CD14-positive monocyte (primary cell): ENCODE data around the gene ANKLE2. TPM values are rescaled to one million over a fixed set of nuclear protein-coding genes. Genes with fewer than 3 reads are reported as not detected.
"Not testable (repeated sequence)": the region's sequence is repeated elsewhere in the genome, so short reads cannot be mapped to it uniquely, and the experiment has no call there.

Experiments
- DNase-seq, 3 donors: peaks; one replicate each; pipeline ENCODE4 v3.0.0-alpha.2; 2011 to 2022
- H2AFZ ChIP-seq: 2 replicates; pipeline ENCODE4 v1.6.0; 2012; ENCODE audit warnings: mild to moderate bottlenecking, low read depth, low read length, inconsistent platforms; ENCODE audit not compliant: insufficient read depth, poor library complexity, severe bottlenecking
- H3K27ac ChIP-seq, 2 donors: 1 replicate in 1 of 2; 2 replicates in 1 of 2; pipeline ENCODE4 v1.5.1; 2012 to 2013; ENCODE audit warnings: low read length in 2 of 2, control low read depth in 1 of 2, inconsistent platforms in 1 of 2, low read depth in 1 of 2, mild to moderate bottlenecking in 1 of 2
- H3K27me3 ChIP-seq, 2 donors: one replicate each; pipeline versions ENCODE4 v1.6.0 to v1.6.1; 2011 to 2013; ENCODE audit warnings: low read length in 2 of 2; ENCODE audit not compliant: control insufficient read depth in 2 of 2, insufficient read depth in 2 of 2
- H3K36me3 ChIP-seq, 2 donors: replicated peaks in 1 of 2; 1 replicate in 1 of 2; 2 replicates in 1 of 2; pipeline versions ENCODE4 v1.5.1 to v1.6.1; 2012 to 2013; ENCODE audit warnings: low read length in 2 of 2, control low read depth in 1 of 2, inconsistent platforms in 1 of 2, mild to moderate bottlenecking in 1 of 2; ENCODE audit not compliant: insufficient read depth in 2 of 2, control insufficient read depth in 1 of 2
- H3K4me1 ChIP-seq, 2 donors: 1 replicate in 1 of 2; 2 replicates in 1 of 2; pipeline versions ENCODE4 v1.5.1 to v1.6.1; 2012 to 2013; ENCODE audit warnings: low read length in 2 of 2, control low read depth in 1 of 2, inconsistent platforms in 1 of 2, mild to moderate bottlenecking in 1 of 2, moderate library complexity in 1 of 2; ENCODE audit not compliant: insufficient read depth in 2 of 2, control insufficient read depth in 1 of 2
- H3K4me2 ChIP-seq: replicated peaks from 2 replicates; pipeline ENCODE3; 2012; ENCODE audit warnings: low read length, moderate library complexity, mild to moderate bottlenecking; ENCODE audit not compliant: poor library complexity, severe bottlenecking; ENCODE audit errors: extremely low read depth
- H3K4me3 ChIP-seq, 3 experiments: fragments of 200-600 bp in 1 of 3; sonication (generic) in 1 of 3; replicated peaks in 1 of 3; 1 replicate in 2 of 3; 2 replicates in 1 of 3; pipeline ENCODE4 v1.5.1; 2011 to 2013; ENCODE audit warnings: low read length in 3 of 3, mild to moderate bottlenecking in 3 of 3, control low read depth in 2 of 3, low read depth in 2 of 3, inconsistent platforms in 1 of 3, moderate library complexity in 1 of 3
- H3K79me2 ChIP-seq: 2 replicates; pipeline ENCODE4 v1.6.0; 2012; ENCODE audit warnings: mild to moderate bottlenecking, control low read depth, inconsistent platforms, low read length, moderate library complexity; ENCODE audit not compliant: insufficient read depth
- H3K9ac ChIP-seq: 2 replicates; pipeline ENCODE4 v1.6.0; 2017; ENCODE audit warnings: low read length, mild to moderate bottlenecking; ENCODE audit not compliant: insufficient read depth, poor library complexity, severe bottlenecking
- H3K9me3 ChIP-seq, 2 donors: replicated peaks in 1 of 2; 1 replicate in 1 of 2; 2 replicates in 1 of 2; pipeline versions ENCODE4 v1.5.1 to v1.6.1; 2012 to 2013; ENCODE audit warnings: low read length in 2 of 2, control low read depth in 1 of 2; ENCODE audit not compliant: control insufficient read depth in 1 of 2, insufficient read depth in 1 of 2
- H4K20me1 ChIP-seq: 2 replicates; pipeline ENCODE4 v1.6.0; 2012; ENCODE audit warnings: mild to moderate bottlenecking, low read length, control low read depth, moderate library complexity; ENCODE audit not compliant: insufficient read depth
- H3K27ac Mint-ChIP-seq, 7 donors: one replicate each; pipeline ENCODE4 v1.8.0; 2020; ENCODE audit warnings: mild to moderate bottlenecking in 7 of 7, mixed read lengths in 7 of 7, moderate library complexity in 6 of 7, inconsistent platforms in 2 of 7
- H3K27me3 Mint-ChIP-seq, 3 donors: one replicate each; pipeline ENCODE4 v1.8.0; 2021 to 2022; ENCODE audit warnings: low read depth in 3 of 3, mild to moderate bottlenecking in 3 of 3, mixed read lengths in 3 of 3, moderate library complexity in 3 of 3, inconsistent platforms in 1 of 3
- H3K36me3 Mint-ChIP-seq, 2 donors: one replicate each; pipeline ENCODE4 v1.8.0; 2020; ENCODE audit warnings: mixed read lengths in 2 of 2, inconsistent platforms in 1 of 2, mild to moderate bottlenecking in 1 of 2
- H3K4me1 Mint-ChIP-seq: one replicate; pipeline ENCODE4 v1.8.0; 2020; ENCODE audit warnings: mild to moderate bottlenecking, mixed read lengths
- H3K4me3 Mint-ChIP-seq, 2 donors: one replicate each; pipeline ENCODE4 v1.8.0; 2020; ENCODE audit warnings: mild to moderate bottlenecking in 2 of 2, mixed read lengths in 2 of 2, moderate library complexity in 1 of 2
- H3K9me3 Mint-ChIP-seq, 7 donors: one replicate each; pipeline ENCODE4 v1.8.0; 2020 to 2022; ENCODE audit warnings: mixed read lengths in 7 of 7, mild to moderate bottlenecking in 6 of 7, moderate library complexity in 6 of 7, inconsistent platforms in 2 of 7
- WGBS: methylation state at CpG from one replicate; pipeline ENCODE4 v1.1.5; 2013; ENCODE audit warnings: missing lambda C conversion rate; ENCODE audit not compliant: insufficient coverage; 5-methylcytosine and 5-hydroxymethylcytosine counted together
- intact Hi-C, 2 donors: fragments of 100-400 bp; cut with micrococcal nuclease; formaldehyde crosslinking; loops; one replicate each; pipeline versions ENCODE4 v1.15.0 to v1.15.1; 2023
- polyA plus RNA-seq, 3 donors: library from polyadenylated mRNA; depleted of rRNA in 1 of 3; unstranded in 2 of 3; stranded (reverse) in 1 of 3; fragments of 300-500 nt in 2 of 3; fragments of >200 nt in 1 of 3; fragmentation: Illumina TruSeq in 2 of 3; gene quantifications; 1 replicate in 2 of 3; 2 replicates in 1 of 3; pipeline ENCODE4 v1.2.3, GENCODE V29; 2012 to 2021
- TF ChIP-seq, protein P1 (sequence below): fragments of 200-600 bp; IDR thresholded peaks from one replicate; pipeline ENCODE4 v1.8.0; 2022; ENCODE audit warnings: antibody characterized with exemption, mild to moderate bottlenecking

The ANKLE2 gene
- polyA plus RNA-seq, 3 donors, result 10.1 to 88.4 (median 15.0) TPM

DNA sequence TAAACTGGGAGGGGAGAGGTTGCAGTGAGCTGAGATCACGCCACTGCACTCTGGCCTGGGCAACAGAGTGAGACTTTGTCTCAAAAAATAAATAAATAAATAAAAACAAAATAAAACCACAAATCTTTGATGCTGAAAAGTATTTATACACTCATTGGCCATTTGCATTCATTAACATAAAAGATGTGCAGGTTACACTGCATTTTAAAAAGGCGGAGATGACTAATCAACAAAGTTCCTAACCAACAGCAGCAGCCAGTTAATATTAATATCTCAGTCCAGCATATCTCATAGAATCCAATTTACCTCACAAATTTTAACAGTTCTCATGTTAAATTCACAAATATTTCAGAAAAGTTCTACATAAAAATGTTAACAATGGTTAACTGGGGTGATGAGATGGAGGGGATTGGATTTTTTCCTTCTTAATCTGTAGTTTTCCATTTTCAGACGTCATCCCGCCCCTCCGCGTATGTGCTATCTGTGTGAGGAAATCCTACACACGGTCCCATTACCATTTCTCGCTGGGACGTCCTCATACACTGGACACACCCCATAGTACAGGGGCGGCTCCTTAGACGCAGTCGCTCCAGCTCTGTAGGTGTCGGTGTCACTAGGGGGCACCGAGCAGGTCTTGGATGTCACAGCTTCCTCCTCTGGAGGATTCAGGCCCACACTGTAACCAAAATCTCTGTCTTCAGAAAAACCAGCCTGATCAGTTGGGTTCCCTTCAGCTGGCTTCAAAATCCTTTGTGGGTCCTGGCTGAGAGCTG lies 7.3 kb downstream of the ANKLE2 start:
- DNase-seq, result no peak
- H3K27ac ChIP-seq, result no peak overlapping the region
- intact Hi-C loops, result no loop called here
- no peak overlapping the region for H3K9ac ChIP-seq
- no peak overlapping the region for H3K4me3 Mint-ChIP-seq
- no peak overlapping the region for H3K4me2 ChIP-seq
- H3K36me3 ChIP-seq, result peaks cover 58 to 86% of the 10 kb centered on the region in 2 donors
- H3K9me3 Mint-ChIP-seq, result peaks cover 0 to 1% (median 0%) of the 10 kb centered on the region in 7 donors
- peak overlapping the region in 1 of 7 donors; percentile 54 for H3K27ac Mint-ChIP-seq
- no peaks in the 10 kb centered on the region for H3K27me3 Mint-ChIP-seq
- no peak overlapping the region for H2AFZ ChIP-seq
- H3K79me2 ChIP-seq, result peaks cover 76% of the 10 kb centered on the region
- H3K9me3 ChIP-seq, result no peaks in the 10 kb centered on the region
- H4K20me1 ChIP-seq, result peaks cover 75% of the 10 kb centered on the region
- H3K36me3 Mint-ChIP-seq, result peaks cover 40 to 89% of the 10 kb centered on the region in 2 donors
- H3K27me3 ChIP-seq, result no peaks in the 10 kb centered on the region
- H3K4me3 ChIP-seq, result no peak overlapping the region
- H3K4me1 ChIP-seq, result no peaks in the 10 kb centered on the region
- WGBS, result 67% methylated on average over 8 of the region's 14 CpGs
- TF ChIP-seq, protein P1, sequence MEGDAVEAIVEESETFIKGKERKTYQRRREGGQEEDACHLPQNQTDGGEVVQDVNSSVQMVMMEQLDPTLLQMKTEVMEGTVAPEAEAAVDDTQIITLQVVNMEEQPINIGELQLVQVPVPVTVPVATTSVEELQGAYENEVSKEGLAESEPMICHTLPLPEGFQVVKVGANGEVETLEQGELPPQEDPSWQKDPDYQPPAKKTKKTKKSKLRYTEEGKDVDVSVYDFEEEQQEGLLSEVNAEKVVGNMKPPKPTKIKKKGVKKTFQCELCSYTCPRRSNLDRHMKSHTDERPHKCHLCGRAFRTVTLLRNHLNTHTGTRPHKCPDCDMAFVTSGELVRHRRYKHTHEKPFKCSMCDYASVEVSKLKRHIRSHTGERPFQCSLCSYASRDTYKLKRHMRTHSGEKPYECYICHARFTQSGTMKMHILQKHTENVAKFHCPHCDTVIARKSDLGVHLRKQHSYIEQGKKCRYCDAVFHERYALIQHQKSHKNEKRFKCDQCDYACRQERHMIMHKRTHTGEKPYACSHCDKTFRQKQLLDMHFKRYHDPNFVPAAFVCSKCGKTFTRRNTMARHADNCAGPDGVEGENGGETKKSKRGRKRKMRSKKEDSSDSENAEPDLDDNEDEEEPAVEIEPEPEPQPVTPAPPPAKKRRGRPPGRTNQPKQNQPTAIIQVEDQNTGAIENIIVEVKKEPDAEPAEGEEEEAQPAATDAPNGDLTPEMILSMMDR, result no peak
- no peaks in the 10 kb centered on the region for H3K4me1 Mint-ChIP-seq

DNA sequence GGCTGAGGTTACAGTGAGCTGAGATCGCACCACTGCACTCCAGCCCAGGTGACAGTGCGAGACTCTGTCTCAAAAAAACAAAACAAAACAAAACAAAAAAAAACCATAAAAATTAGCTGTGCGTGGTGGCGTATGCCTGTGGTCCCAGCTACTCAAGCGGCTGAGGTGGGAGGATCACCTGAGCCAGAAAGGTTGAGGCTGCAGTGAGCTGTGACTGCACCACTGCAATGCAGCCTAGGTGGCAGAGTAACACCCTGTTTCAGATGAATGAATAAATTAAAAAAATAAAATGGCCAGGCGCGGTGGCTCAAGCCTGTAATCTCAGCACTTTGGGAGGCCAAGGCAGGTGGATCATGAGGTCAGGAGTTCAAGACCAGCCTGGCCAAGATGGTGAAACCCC lies 8.0 kb downstream of the ANKLE2 start:
- H3K79me2 ChIP-seq, result peaks cover 69% of the 10 kb centered on the region
- H3K4me3 Mint-ChIP-seq, H3K4me1 Mint-ChIP-seq, H3K4me3 ChIP-seq, H2AFZ ChIP-seq, H3K27me3 Mint-ChIP-seq, H3K4me2 ChIP-seq, H3K9me3 ChIP-seq, DNase-seq, H3K27ac ChIP-seq, intact Hi-C loops, H3K27me3 ChIP-seq, H3K9me3 Mint-ChIP-seq, H3K9ac ChIP-seq, H3K4me1 ChIP-seq: not testable (repeated sequence)
- peaks cover 69% of the 10 kb centered on the region for H4K20me1 ChIP-seq
- Mint-ChIP-seq H3K36me3 (peaks cover 43 to 95% of the 10 kb centered on the region in 2 donors), H3K27ac (peak overlapping the region in 2 of 7 donors; percentile 35 to 40)
- peaks cover 64 to 87% of the 10 kb centered on the region in 2 donors for H3K36me3 ChIP-seq
- 100% methylated on average over 3 of the region's 7 CpGs for WGBS
